Nephron progenitor cell (in vitro differentiated cells): ENCODE measurements around the gene SNRNP200.
"Not testable (repeated sequence)": the region's sequence is repeated elsewhere in the genome, so short reads cannot be mapped to it uniquely, and the experiment has no call there.

Experiments used
- DNase-seq: peaks from one replicate; pipeline ENCODE4 v3.0.0; 2021
- H3K27ac Mint-ChIP-seq: 2 replicates; pipeline ENCODE4 v1.8.0; 2021; ENCODE audit warnings: mild to moderate bottlenecking, moderate library complexity, mixed read lengths
- H3K27me3 Mint-ChIP-seq: 2 replicates; pipeline ENCODE4 v1.8.0; 2021; ENCODE audit warnings: mild to moderate bottlenecking, low read depth, mixed read lengths; ENCODE audit not compliant: poor library complexity
- H3K36me3 Mint-ChIP-seq: 2 replicates; pipeline ENCODE4 v1.8.0; 2021; ENCODE audit warnings: low read depth, mixed read lengths
- H3K4me1 Mint-ChIP-seq: 2 replicates; pipeline ENCODE4 v1.8.0; 2021; ENCODE audit warnings: mixed read lengths
- H3K4me3 Mint-ChIP-seq: 2 replicates; pipeline ENCODE4 v1.8.0; 2021; ENCODE audit warnings: mild to moderate bottlenecking, moderate library complexity, mixed read lengths
- H3K9me3 Mint-ChIP-seq: 2 replicates; pipeline ENCODE4 v1.8.0; 2021; ENCODE audit warnings: mild to moderate bottlenecking, moderate library complexity, mixed read lengths
- TF ChIP-seq, protein P1 (sequence below): fragments of 200-600 bp; sonication (generic); IDR thresholded peaks from 2 replicates; pipeline ENCODE4 v1.5.0; 2021; ENCODE audit warnings: antibody characterized with exemption

SNRNP200 gene

DNA sequence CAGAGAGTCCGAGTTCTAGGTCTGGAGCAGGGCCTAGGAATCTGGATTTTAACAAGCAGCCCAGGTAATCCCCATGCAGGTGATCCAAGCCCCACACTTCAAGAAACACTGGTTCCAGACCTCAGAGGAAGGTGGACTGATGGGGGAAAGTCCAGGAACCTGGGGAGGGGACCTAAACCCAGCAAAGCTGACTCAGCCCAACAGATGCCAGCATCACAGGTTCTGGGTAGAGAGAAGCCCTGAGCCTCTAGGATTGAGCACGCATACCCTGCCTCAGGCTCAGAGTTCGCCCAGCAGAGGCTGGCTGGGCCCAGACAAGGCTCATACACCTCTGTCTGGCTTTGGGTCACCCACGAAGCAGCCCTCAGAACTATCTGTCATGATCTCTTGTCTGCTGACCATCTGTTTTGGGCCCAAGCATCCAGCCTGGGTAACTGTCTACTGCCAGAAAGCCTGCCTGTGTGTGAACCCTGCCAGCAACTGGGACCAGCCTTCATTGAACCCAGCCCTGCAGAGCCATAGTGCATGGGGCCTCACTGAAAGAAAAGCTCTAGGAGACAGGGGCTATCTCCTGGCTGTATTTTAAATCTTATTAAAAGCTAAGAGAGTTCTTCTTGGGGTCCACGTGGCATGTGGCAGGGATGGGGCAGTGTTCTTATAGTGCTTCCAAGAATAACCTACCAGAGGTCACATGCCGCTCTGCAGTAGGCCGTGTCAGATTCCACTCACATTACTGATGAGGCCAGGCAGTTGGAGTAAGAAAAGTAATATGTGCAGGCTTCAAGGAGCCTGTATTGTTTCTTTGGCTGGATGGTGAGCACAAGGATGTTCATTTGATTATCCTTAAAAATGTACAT lies 47.0 kb downstream of the SNRNP200 start:
- Mint-ChIP-seq H3K27me3 (no peaks in the 10 kb centered on the region), H3K27ac (no peak overlapping the region), H3K4me3 (no peak overlapping the region), H3K36me3 (peaks cover 23% of the 10 kb centered on the region), H3K4me1 (peaks cover 28% of the 10 kb centered on the region), H3K9me3 (no peaks in the 10 kb centered on the region)
- TF ChIP-seq, protein P1, sequence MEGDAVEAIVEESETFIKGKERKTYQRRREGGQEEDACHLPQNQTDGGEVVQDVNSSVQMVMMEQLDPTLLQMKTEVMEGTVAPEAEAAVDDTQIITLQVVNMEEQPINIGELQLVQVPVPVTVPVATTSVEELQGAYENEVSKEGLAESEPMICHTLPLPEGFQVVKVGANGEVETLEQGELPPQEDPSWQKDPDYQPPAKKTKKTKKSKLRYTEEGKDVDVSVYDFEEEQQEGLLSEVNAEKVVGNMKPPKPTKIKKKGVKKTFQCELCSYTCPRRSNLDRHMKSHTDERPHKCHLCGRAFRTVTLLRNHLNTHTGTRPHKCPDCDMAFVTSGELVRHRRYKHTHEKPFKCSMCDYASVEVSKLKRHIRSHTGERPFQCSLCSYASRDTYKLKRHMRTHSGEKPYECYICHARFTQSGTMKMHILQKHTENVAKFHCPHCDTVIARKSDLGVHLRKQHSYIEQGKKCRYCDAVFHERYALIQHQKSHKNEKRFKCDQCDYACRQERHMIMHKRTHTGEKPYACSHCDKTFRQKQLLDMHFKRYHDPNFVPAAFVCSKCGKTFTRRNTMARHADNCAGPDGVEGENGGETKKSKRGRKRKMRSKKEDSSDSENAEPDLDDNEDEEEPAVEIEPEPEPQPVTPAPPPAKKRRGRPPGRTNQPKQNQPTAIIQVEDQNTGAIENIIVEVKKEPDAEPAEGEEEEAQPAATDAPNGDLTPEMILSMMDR, result no peak
- no peak for DNase-seq

DNA sequence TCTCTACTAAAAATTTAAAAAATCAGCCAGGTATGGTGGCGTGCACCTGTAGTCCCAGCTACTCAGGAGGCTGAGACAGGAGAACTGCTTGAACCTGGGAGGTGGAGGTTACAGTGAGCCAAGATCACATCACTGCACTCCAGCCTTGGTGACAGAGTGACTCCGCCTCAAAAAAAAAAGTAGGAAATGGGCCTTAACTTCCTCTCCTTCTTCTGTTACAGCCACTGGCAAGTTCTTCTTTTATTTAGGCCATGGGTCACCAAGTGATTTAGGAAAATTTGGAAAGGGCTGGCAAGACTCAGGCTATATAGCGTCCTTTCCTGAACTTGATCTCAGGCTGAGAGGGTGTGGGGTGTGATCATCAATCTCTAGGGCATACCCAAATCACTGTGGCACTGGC lies 47.6 kb downstream of the SNRNP200 start:
- Mint-ChIP-seq H3K36me3 (peaks cover 26% of the 10 kb centered on the region), H3K4me1 (peaks cover 27% of the 10 kb centered on the region)
- H3K4me3 Mint-ChIP-seq, H3K9me3 Mint-ChIP-seq, H3K27ac Mint-ChIP-seq, DNase-seq, H3K27me3 Mint-ChIP-seq: not testable (repeated sequence)

DNA sequence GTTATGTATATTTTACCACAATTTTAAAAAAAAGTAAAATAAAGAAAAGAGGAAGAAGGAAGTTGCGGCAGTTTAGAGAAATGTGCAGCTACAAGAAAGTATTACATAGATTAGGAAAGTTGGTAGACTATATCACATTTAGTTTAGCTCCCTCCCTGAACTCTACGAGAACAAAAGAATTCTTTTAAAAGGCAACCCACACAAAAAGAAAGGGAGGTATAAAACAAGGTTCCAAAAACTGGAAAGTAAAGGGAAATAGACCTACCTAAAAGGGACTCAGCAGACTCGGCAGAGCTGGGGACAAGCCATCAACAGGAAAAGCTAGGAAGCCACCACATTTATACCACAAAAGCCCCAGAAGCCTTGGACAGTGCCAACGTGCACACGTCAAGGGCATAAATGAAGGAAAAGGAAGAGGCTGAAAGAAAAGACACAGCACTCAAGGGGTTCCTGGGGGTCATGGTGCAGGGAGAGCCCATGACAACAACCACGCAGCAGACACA lies 48.7 kb downstream of the SNRNP200 start:
- TF ChIP-seq, protein P1, result no peak
- Mint-ChIP-seq H3K4me3 (no peak overlapping the region), H3K4me1 (peaks cover 35% of the 10 kb centered on the region), H3K27ac (peak overlapping the region; percentile 58), H3K36me3 (peaks cover 34% of the 10 kb centered on the region), H3K27me3 (no peaks in the 10 kb centered on the region), H3K9me3 (no peaks in the 10 kb centered on the region)
- DNase-seq, result no peak

DNA sequence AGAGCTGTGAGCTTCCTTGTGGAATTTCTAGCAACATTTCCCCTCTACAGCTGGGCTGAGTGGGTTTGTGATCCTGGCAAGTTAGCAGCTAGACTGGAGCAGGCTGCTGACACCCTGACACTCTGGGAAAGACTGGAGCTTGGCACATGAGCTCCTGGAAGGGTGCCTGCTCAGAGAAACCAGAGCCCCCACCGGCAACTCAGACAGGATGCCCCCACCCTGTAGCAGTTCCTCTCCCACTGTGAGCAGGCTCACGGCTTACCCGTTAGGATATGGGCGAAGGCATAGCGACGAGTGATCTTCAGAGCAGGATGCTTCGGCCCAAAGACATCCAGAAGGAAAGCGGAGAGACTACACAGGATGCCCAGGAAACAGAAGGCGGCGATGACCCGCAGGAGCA lies 50.8 kb downstream of the SNRNP200 start:
- DNase-seq, result no peak
- H3K9me3 Mint-ChIP-seq, result no peaks in the 10 kb centered on the region
- TF ChIP-seq, protein P1, result no peak
- H3K4me3 Mint-ChIP-seq, result no peak overlapping the region
- peaks cover 34% of the 10 kb centered on the region for H3K36me3 Mint-ChIP-seq
- no peaks in the 10 kb centered on the region for H3K27me3 Mint-ChIP-seq
- peaks cover 35% of the 10 kb centered on the region for H3K4me1 Mint-ChIP-seq
- H3K27ac Mint-ChIP-seq, result no peak overlapping the region

DNA sequence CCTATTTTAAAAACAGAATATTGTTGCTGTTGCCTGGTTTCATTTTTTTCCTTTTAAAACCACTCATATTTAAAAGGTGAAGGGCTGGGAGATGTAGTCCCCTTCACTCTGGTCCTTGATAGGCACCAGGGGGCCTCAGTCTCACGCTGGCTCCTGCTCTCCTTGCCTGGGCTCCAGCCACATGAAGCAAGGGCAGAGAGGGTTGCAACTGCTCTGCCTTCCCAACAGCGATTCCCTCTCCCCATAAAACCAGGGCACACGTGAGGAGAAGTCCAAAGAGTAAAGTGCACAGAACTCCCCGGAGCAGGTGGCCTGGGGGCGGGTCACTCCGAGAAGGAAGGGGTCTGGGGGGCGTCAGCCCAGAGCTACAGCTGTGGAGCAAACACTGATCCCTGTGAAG lies 52.3 kb downstream of the SNRNP200 start:
- H3K36me3 Mint-ChIP-seq, result peaks cover 34% of the 10 kb centered on the region
- TF ChIP-seq, protein P1, result no peak
- no peaks in the 10 kb centered on the region for H3K9me3 Mint-ChIP-seq
- H3K4me3 Mint-ChIP-seq, result no peak overlapping the region
- peaks cover 36% of the 10 kb centered on the region for H3K4me1 Mint-ChIP-seq
- no peaks in the 10 kb centered on the region for H3K27me3 Mint-ChIP-seq
- H3K27ac Mint-ChIP-seq, result peak overlapping the region; percentile 73
- no peak for DNase-seq

DNA sequence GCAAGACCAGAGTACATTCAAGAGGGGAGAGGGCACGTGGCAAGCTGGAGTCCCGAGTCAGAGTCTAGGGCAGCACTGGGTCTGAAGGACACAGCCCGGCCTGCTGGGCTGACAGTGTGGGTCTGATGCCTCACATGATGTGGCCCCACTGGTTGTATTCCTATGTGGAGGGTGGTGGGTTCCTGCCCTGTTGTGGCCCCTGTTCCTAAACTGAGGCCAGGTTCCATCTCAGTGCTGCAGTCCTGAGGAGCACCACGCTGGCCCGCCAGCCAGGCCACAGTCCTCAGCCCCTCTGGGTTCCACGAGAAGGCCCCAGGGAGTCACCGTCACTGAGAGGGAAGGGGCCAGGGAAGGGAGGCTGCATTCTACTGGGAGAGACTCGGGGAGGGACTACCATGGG lies 52.8 kb downstream of the SNRNP200 start:
- H3K4me1 Mint-ChIP-seq, result peaks cover 39% of the 10 kb centered on the region
- no peak for DNase-seq
- no peak overlapping the region for H3K4me3 Mint-ChIP-seq
- no peaks in the 10 kb centered on the region for H3K27me3 Mint-ChIP-seq
- H3K9me3 Mint-ChIP-seq, result no peaks in the 10 kb centered on the region
- H3K27ac Mint-ChIP-seq, result peak overlapping the region; percentile 92
- H3K36me3 Mint-ChIP-seq, result peaks cover 34% of the 10 kb centered on the region
- TF ChIP-seq, protein P1, result no peak
